HepG2 (cell line): ENCODE data around the gene GFY.

Source experiments
- CCDC6 ChIP-seq: sonication (generic); formaldehyde crosslinking; IDR thresholded peaks from 2 replicates; pipeline ENCODE4 v1.8.1; 2022; ENCODE audit warnings: mild to moderate bottlenecking, missing genetic modification reagents, moderate library complexity
- CREM ChIP-seq, 2 experiments: sonication (generic) in 1 of 2; formaldehyde crosslinking in 1 of 2; IDR thresholded peaks; 2 replicates each; pipeline versions ENCODE4 v1.4.0 to v1.6.1; 2016 to 2020; ENCODE audit warnings: antibody characterized with exemption in 1 of 2, mild to moderate bottlenecking in 1 of 2, missing genetic modification reagents in 1 of 2
- CTCF ChIP-seq: sonication (generic); formaldehyde crosslinking; IDR thresholded peaks from 2 replicates; pipeline ENCODE4 v1.5.0; 2020; ENCODE audit warnings: mild to moderate bottlenecking, missing genetic modification reagents, moderate library complexity
- GATA4 ChIP-seq: sonication (generic); IDR thresholded peaks from 2 replicates; pipeline ENCODE4 v1.6.1; 2016; ENCODE audit warnings: antibody characterized with exemption, low read depth, borderline replicate concordance
- MAF1 ChIP-seq: sonication (generic); formaldehyde crosslinking; IDR thresholded peaks from 2 replicates; pipeline ENCODE4 v1.5.0; 2020; ENCODE audit warnings: missing genetic modification reagents, borderline replicate concordance
- MLX ChIP-seq: IDR thresholded peaks from 2 replicates; pipeline ENCODE4 v1.6.1; 2016
- POLR2A ChIP-seq, 2 experiments: IDR thresholded peaks; 2 replicates each; pipeline ENCODE4 v1.6.1; 2011; ENCODE audit warnings: low read depth in 2 of 2, low read length in 2 of 2, mild to moderate bottlenecking in 1 of 2, moderate library complexity in 1 of 2; ENCODE audit not compliant: insufficient read depth in 1 of 2
- SIN3A ChIP-seq: IDR thresholded peaks from 2 replicates; pipeline ENCODE4 v1.6.1; 2011; ENCODE audit warnings: low read depth, mild to moderate bottlenecking, control low read depth, low read length, borderline replicate concordance
- ZNF256 ChIP-seq: sonication (generic); formaldehyde crosslinking; conservative IDR thresholded peaks from 2 replicates; pipeline ENCODE4 v1.4.0; 2020; ENCODE audit warnings: missing genetic modification reagents
- ZNF639 ChIP-seq: conservative IDR thresholded peaks from 2 replicates; pipeline ENCODE4 v1.6.1; 2018; ENCODE audit warnings: missing genetic modification reagents
- ZNF678 ChIP-seq: sonication (generic); formaldehyde crosslinking; IDR thresholded peaks from 2 replicates; pipeline ENCODE4 v1.4.0; 2020; ENCODE audit warnings: mild to moderate bottlenecking, missing genetic modification reagents

GRCh38 chr19:49380391-49380790 is 44.8 kb upstream of the GFY start:
- TF ChIP-seq POLR2A (IDR thresholded peaks at IDR 0.05; ENCODE audit: insufficient read depth in 1 of 2, low read depth in 2 of 2, low read length in 2 of 2) = no peak
- no peak for TF ChIP-seq CCDC6 (CRISPR knock-in tag)
- no peak for TF ChIP-seq MLX (CRISPR knock-in tag)
- no peak for TF ChIP-seq ZNF256 (CRISPR knock-in tag)
- TF ChIP-seq CREM (IDR thresholded peaks at IDR 0.05) = no peak
- TF ChIP-seq CREM (CRISPR knock-in tag; IDR thresholded peaks at IDR 0.05) = no peak
- TF ChIP-seq SIN3A = no peak
- no peak for TF ChIP-seq ZNF639
- no peak for TF ChIP-seq MAF1
- no peak for TF ChIP-seq ZNF678
- no peak for TF ChIP-seq GATA4
- no peak for TF ChIP-seq CTCF
